Measurements from ENCODE around the gene FHIT.

Gene FHIT

DNA sequence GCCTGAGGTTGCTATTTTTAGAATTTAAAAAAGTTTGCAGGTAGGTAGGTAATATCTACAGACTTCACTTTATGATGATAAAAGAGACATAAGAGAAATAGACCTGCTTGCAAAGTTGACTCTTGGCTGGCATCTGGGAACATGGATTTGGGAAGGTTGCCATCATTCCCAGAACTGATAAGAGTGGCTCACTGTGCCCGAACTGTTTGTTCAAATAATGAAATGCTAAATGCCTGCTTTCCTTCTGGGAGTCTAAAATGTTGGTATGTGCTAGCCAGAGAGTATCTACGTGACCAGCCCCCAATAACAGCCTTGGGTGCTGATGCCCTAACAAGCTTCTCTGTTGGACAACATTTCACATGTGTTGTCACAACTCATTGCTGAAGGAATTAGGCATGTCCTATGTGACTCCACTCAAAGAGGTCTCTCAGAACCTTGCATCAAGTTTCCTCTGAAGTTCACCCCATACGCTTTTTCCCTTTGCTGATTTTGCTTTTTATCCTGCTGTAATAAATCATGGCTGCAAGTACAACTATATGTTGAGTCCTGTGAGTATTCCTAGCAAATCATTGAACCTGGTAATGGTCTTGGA, 95.5 kb downstream of the FHIT start:
- TF ChIP-seq, protein P1, sequence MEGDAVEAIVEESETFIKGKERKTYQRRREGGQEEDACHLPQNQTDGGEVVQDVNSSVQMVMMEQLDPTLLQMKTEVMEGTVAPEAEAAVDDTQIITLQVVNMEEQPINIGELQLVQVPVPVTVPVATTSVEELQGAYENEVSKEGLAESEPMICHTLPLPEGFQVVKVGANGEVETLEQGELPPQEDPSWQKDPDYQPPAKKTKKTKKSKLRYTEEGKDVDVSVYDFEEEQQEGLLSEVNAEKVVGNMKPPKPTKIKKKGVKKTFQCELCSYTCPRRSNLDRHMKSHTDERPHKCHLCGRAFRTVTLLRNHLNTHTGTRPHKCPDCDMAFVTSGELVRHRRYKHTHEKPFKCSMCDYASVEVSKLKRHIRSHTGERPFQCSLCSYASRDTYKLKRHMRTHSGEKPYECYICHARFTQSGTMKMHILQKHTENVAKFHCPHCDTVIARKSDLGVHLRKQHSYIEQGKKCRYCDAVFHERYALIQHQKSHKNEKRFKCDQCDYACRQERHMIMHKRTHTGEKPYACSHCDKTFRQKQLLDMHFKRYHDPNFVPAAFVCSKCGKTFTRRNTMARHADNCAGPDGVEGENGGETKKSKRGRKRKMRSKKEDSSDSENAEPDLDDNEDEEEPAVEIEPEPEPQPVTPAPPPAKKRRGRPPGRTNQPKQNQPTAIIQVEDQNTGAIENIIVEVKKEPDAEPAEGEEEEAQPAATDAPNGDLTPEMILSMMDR (IDR thresholded peaks at IDR 0.05; ENCODE audit: borderline replicate concordance, control extremely low read depth, extremely low read depth, insufficient read depth, missing control alignments): no peak

DNA sequence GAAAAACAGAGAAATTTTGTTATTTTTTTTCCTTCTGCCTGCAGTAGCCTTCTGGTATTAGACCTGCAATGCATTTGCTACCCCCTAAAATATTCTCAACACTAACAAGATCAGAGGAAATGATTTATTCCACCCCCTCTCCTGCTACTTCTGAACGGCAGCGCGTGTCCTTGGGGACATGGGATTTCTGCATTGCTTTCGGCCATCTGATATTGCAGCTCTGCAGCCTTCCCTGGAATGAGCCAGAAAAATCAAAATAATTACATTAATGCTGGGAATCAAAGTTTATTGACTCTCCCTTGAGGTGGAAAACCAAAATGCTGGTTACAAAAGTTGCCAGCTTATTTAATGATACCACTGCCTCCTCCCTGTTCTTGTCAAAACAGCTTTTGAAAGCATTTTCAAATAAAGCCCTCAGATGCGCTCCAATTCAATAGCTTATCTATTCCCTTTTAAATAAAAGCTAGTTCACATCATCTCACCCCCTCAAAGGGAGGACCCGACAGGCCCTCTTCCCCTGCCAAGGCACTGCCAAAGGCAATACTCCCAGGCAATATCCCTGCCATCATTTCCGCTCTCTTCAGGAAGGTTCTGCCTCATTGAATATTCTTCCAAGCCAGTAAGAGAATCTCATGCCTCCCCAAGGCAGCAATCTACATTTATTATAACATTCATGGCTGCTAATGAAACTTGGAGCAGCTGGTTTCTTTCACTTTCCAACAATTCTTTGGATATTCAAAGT, 96.6 kb downstream of the FHIT start:
- no peak for DNase-seq (ENCODE audit: low spot score)
- TF ChIP-seq, protein P1 (IDR thresholded peaks at IDR 0.05; ENCODE audit: borderline replicate concordance, control extremely low read depth, extremely low read depth, insufficient read depth, missing control alignments): no peak
- in situ Hi-C loops (cut with MboI; ENCODE audit: low sequenced_read_pairs, unreplicated experiment): no loop called here

More for the DNA sequence above, 95.5 kb downstream of the FHIT start:
- no peak for DNase-seq (ENCODE audit: low spot score)
- in situ Hi-C loops (cut with MboI; ENCODE audit: low sequenced_read_pairs, unreplicated experiment): no loop called here

DNA sequence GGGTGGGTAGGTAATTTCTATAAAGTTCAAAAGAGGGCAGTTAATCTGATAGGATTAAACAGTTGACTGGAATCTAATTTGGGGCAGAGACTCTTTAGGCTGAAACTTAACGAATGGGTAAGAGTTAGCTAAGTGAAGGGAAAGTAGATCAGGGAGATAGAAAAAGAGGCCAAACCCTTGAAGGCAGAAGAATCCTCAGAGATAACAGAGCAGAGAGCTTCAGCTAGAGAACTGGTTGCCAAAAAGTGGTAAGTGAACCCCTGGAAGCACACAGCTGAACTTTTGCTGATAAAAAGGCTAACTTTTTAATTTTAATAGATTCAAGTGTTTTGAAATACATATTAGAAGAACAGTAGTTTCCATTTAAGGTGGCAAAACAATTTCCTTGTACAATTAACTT, 99.2 kb downstream of the FHIT start:
- no peak for DNase-seq (ENCODE audit: low spot score)
- TF ChIP-seq, protein P1 (IDR thresholded peaks at IDR 0.05; ENCODE audit: borderline replicate concordance, control extremely low read depth, extremely low read depth, insufficient read depth, missing control alignments): no peak
- in situ Hi-C loops (cut with MboI; ENCODE audit: low sequenced_read_pairs, unreplicated experiment): no loop called here

DNA sequence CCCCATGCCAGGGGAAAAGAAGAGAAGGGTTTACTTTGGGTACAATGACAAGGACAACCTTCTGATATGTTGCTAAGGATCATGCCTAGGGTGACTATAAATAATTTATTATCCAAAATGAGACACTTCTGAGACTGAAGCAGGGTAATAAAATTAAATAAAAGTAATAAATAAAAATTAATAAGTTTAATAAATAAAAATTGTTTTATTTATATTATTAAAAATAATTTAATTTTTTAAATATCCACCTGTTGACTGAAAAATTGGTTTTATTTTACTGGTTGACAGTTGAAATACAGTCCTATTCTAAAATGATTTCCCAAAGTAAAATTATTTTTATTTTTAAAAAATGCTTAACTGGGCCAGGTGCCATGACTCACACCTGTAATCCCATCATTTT, 102.0 kb downstream of the FHIT start:
- DNase-seq (ENCODE audit: low spot score): no peak
- in situ Hi-C loops (cut with MboI; ENCODE audit: low sequenced_read_pairs, unreplicated experiment): no loop called here
- TF ChIP-seq, protein P1 (IDR thresholded peaks at IDR 0.05; ENCODE audit: borderline replicate concordance, control extremely low read depth, extremely low read depth, insufficient read depth, missing control alignments): no peak

DNA sequence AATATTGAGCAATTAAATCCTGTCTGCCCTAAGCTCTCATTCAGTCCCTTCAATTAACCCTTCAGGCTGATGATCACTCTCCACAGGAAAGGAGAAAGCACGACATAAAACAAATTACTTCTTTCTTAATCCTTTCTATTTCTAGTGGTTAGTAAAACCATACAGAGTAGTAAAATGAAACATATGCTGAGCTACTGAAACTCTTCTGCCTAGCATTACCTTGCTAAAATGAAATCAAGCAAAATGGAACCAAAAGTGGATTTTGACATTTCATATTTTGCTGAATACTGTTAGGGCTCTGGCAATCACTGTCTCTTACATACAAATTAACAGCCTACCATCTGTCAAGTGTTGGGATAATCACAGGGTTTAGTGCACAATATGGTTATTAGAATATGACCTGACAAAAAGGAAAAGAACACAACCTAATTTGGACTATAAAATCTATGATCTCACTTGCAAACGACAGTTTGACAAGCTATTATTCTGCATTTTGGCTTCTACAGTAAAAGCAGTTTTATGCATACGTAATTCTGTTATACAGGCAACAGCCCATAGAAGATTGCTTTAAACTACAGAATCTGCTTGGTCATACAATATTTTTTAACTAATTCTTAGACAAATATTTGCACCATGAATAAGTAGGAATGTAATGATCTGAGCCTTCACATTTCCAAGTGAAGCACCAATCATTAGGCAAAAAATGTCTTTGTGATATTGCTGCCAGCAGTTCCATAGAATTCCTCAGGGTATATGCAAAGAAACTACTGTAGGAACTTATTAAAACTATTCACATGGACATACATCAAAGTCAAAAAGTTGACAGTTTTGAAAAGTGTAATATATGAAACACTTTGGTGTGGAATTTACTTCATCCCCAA, 105.0 kb downstream of the FHIT start:
- TF ChIP-seq, protein P1 (IDR thresholded peaks at IDR 0.05; ENCODE audit: borderline replicate concordance, control extremely low read depth, extremely low read depth, insufficient read depth, missing control alignments): no peak
- DNase-seq (ENCODE audit: low spot score): no peak
- in situ Hi-C loops (cut with MboI; ENCODE audit: low sequenced_read_pairs, unreplicated experiment): no loop called here

DNA sequence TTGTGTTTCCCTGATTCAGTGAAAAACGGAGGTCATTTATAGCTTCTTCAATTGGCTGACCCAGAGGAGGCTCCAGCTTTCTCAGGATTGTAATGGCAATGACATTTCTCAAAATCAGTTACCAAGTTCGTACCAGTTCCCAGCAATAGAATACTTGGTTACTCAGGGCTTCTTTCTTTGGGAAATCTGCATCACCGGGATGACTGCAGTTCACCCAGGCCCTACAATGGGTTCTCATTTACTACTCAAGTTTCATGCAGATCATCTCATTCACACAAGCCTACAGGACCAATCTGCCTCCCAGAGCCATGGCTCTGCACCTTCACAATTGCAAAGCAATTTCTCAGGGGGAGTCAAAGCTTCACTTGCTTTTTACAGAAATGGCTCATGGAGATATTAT, 109.6 kb downstream of the FHIT start:
- in situ Hi-C loops (cut with MboI; ENCODE audit: low sequenced_read_pairs, unreplicated experiment): no loop called here
- TF ChIP-seq, protein P1 (IDR thresholded peaks at IDR 0.05; ENCODE audit: borderline replicate concordance, control extremely low read depth, extremely low read depth, insufficient read depth, missing control alignments): no peak
- no peak for DNase-seq (ENCODE audit: low spot score)
